Liver (tissue), 3 donors: ENCODE measurements around the gene DCUN1D3.
"Not testable (repeated sequence)": the region's sequence is repeated elsewhere in the genome, so short reads cannot be mapped to it uniquely, and the experiment has no call there.

Experiments used
- CTCF ChIP-seq: fragments of 150-350 bp; IDR thresholded peaks from 2 replicates; pipeline ENCODE4 v1.5.1; 2017; ENCODE audit warnings: improper control_type of control experiment, low read depth, low read length; ENCODE audit not compliant: missing input control
- GABPA ChIP-seq, 2 donors: IDR thresholded peaks in 1 of 2; conservative IDR thresholded peaks in 1 of 2; 2 replicates each; pipeline ENCODE4 v1.6.1; 2016; ENCODE audit warnings: antibody characterized with exemption in 2 of 2, mild to moderate bottlenecking in 1 of 2, moderate library complexity in 1 of 2
- JUND ChIP-seq, 2 donors: IDR thresholded peaks; 2 replicates each; pipeline ENCODE4 v1.6.1; 2016; ENCODE audit warnings: antibody characterized with exemption in 2 of 2
- RAD21 ChIP-seq, 2 donors: IDR thresholded peaks; 2 replicates each; pipeline ENCODE4 v1.6.1; 2016; ENCODE audit warnings: antibody characterized with exemption in 2 of 2, mild to moderate bottlenecking in 2 of 2
- REST ChIP-seq: IDR thresholded peaks from 2 replicates; pipeline ENCODE4 v1.6.1; 2016; ENCODE audit warnings: antibody characterized with exemption, mild to moderate bottlenecking
- SP1 ChIP-seq: IDR thresholded peaks from 2 replicates; pipeline ENCODE4 v1.6.1; 2018; ENCODE audit warnings: antibody characterized with exemption, mild to moderate bottlenecking
- YY1 ChIP-seq: IDR thresholded peaks from 2 replicates; pipeline ENCODE4 v1.6.1; 2016; ENCODE audit warnings: antibody characterized with exemption, mild to moderate bottlenecking
- donor health status: healthy.
- donor health status: healthy.

- TF ChIP-seq REST; CTCF; RAD21 (IDR thresholded peaks at IDR 0.05); YY1; SP1; GABPA (IDR thresholded peaks at IDR 0.05 in 1 of 2, conservative IDR thresholded peaks at IDR 0.05 in 1 of 2); JUND (IDR thresholded peaks at IDR 0.05): not testable (repeated sequence)
These were observed 29.7 kb upstream of the DCUN1D3 start for GRCh38 chr16:20929676-20930364.
